C4-2B (cell line): Measurements from ENCODE around the gene TMPRSS15.

ENCODE experiments used
- H3K27ac ChIP-seq: fragments of 450-650 bp; 2 replicates; pipeline ENCODE4 v1.5.1; 2017
- CTCF ChIP-seq: fragments of 450-650 bp; conservative IDR thresholded peaks from 2 replicates; pipeline ENCODE4 v1.5.1; 2017; ENCODE audit warnings: mild to moderate bottlenecking
- ZFX ChIP-seq: fragments of 450-650 bp; IDR thresholded peaks from 2 replicates; pipeline ENCODE4 v1.6.1; 2017

The TMPRSS15 gene

GRCh38 chr21:18373606-18374005 lies 30.0 kb downstream of the TMPRSS15 start:
- TF ChIP-seq ZFX, result no peak
- TF ChIP-seq CTCF, result no peak
- H3K27ac ChIP-seq, result no peak overlapping the region

GRCh38 chr21:18370301-18370700 lies 33.3 kb downstream of the TMPRSS15 start:
- H3K27ac ChIP-seq, result no peak overlapping the region
- no peak for TF ChIP-seq ZFX
- TF ChIP-seq CTCF, result no peak

GRCh38 chr21:18369115-18369514 lies 34.5 kb downstream of the TMPRSS15 start:
- H3K27ac ChIP-seq, result no peak overlapping the region
- peak; percentile 56 for TF ChIP-seq CTCF
- no peak for TF ChIP-seq ZFX

- TF ChIP-seq ZFX (no peak), CTCF (no peak)
- no peak overlapping the region for H3K27ac ChIP-seq
These were observed 35.4 kb downstream of the TMPRSS15 start for GRCh38 chr21:18368205-18368604.

GRCh38 chr21:18356801-18357200 lies 46.8 kb downstream of the TMPRSS15 start:
- H3K27ac ChIP-seq, result no peak overlapping the region
- TF ChIP-seq ZFX (no peak), CTCF (no peak)

- TF ChIP-seq CTCF (no peak), ZFX (no peak)
- H3K27ac ChIP-seq, result no peak overlapping the region
These were observed 48.6 kb downstream of the TMPRSS15 start for GRCh38 chr21:18354947-18355346.

GRCh38 chr21:18350216-18350615 lies 53.4 kb downstream of the TMPRSS15 start:
- TF ChIP-seq CTCF, result no peak
- no peak for TF ChIP-seq ZFX
- H3K27ac ChIP-seq, result no peak overlapping the region
